CD14-positive monocyte (primary cell): ENCODE data around the gene LCLAT1. TPM values are rescaled to one million over a fixed set of nuclear protein-coding genes. Genes with fewer than 3 reads are reported as not detected.
A peak's percentile ranks its signal among the peaks of the same experiment; 100 is the strongest.

Source experiments
- DNase-seq, 3 donors: peaks; one replicate each; pipeline ENCODE4 v3.0.0-alpha.2; 2011 to 2022
- H2AFZ ChIP-seq: 2 replicates; pipeline ENCODE4 v1.6.0; 2012; ENCODE audit warnings: mild to moderate bottlenecking, low read depth, low read length, inconsistent platforms; ENCODE audit not compliant: insufficient read depth, poor library complexity, severe bottlenecking
- H3K27ac ChIP-seq, 2 donors: 1 replicate in 1 of 2; 2 replicates in 1 of 2; pipeline ENCODE4 v1.5.1; 2012 to 2013; ENCODE audit warnings: low read length in 2 of 2, control low read depth in 1 of 2, inconsistent platforms in 1 of 2, low read depth in 1 of 2, mild to moderate bottlenecking in 1 of 2
- H3K27me3 ChIP-seq, 2 donors: one replicate each; pipeline versions ENCODE4 v1.6.0 to v1.6.1; 2011 to 2013; ENCODE audit warnings: low read length in 2 of 2; ENCODE audit not compliant: control insufficient read depth in 2 of 2, insufficient read depth in 2 of 2
- H3K36me3 ChIP-seq, 2 donors: replicated peaks in 1 of 2; 1 replicate in 1 of 2; 2 replicates in 1 of 2; pipeline versions ENCODE4 v1.5.1 to v1.6.1; 2012 to 2013; ENCODE audit warnings: low read length in 2 of 2, control low read depth in 1 of 2, inconsistent platforms in 1 of 2, mild to moderate bottlenecking in 1 of 2; ENCODE audit not compliant: insufficient read depth in 2 of 2, control insufficient read depth in 1 of 2
- H3K4me1 ChIP-seq, 2 donors: 1 replicate in 1 of 2; 2 replicates in 1 of 2; pipeline versions ENCODE4 v1.5.1 to v1.6.1; 2012 to 2013; ENCODE audit warnings: low read length in 2 of 2, control low read depth in 1 of 2, inconsistent platforms in 1 of 2, mild to moderate bottlenecking in 1 of 2, moderate library complexity in 1 of 2; ENCODE audit not compliant: insufficient read depth in 2 of 2, control insufficient read depth in 1 of 2
- H3K4me2 ChIP-seq: replicated peaks from 2 replicates; pipeline ENCODE3; 2012; ENCODE audit warnings: low read length, moderate library complexity, mild to moderate bottlenecking; ENCODE audit not compliant: poor library complexity, severe bottlenecking; ENCODE audit errors: extremely low read depth
- H3K4me3 ChIP-seq, 3 experiments: fragments of 200-600 bp in 1 of 3; sonication (generic) in 1 of 3; replicated peaks in 1 of 3; 1 replicate in 2 of 3; 2 replicates in 1 of 3; pipeline ENCODE4 v1.5.1; 2011 to 2013; ENCODE audit warnings: low read length in 3 of 3, mild to moderate bottlenecking in 3 of 3, control low read depth in 2 of 3, low read depth in 2 of 3, inconsistent platforms in 1 of 3, moderate library complexity in 1 of 3
- H3K79me2 ChIP-seq: 2 replicates; pipeline ENCODE4 v1.6.0; 2012; ENCODE audit warnings: mild to moderate bottlenecking, control low read depth, inconsistent platforms, low read length, moderate library complexity; ENCODE audit not compliant: insufficient read depth
- H3K9ac ChIP-seq: 2 replicates; pipeline ENCODE4 v1.6.0; 2017; ENCODE audit warnings: low read length, mild to moderate bottlenecking; ENCODE audit not compliant: insufficient read depth, poor library complexity, severe bottlenecking
- H3K9me3 ChIP-seq, 2 donors: replicated peaks in 1 of 2; 1 replicate in 1 of 2; 2 replicates in 1 of 2; pipeline versions ENCODE4 v1.5.1 to v1.6.1; 2012 to 2013; ENCODE audit warnings: low read length in 2 of 2, control low read depth in 1 of 2; ENCODE audit not compliant: control insufficient read depth in 1 of 2, insufficient read depth in 1 of 2
- H4K20me1 ChIP-seq: 2 replicates; pipeline ENCODE4 v1.6.0; 2012; ENCODE audit warnings: mild to moderate bottlenecking, low read length, control low read depth, moderate library complexity; ENCODE audit not compliant: insufficient read depth
- H3K27ac Mint-ChIP-seq, 7 donors: one replicate each; pipeline ENCODE4 v1.8.0; 2020; ENCODE audit warnings: mild to moderate bottlenecking in 7 of 7, mixed read lengths in 7 of 7, moderate library complexity in 6 of 7, inconsistent platforms in 2 of 7
- H3K27me3 Mint-ChIP-seq, 3 donors: one replicate each; pipeline ENCODE4 v1.8.0; 2021 to 2022; ENCODE audit warnings: low read depth in 3 of 3, mild to moderate bottlenecking in 3 of 3, mixed read lengths in 3 of 3, moderate library complexity in 3 of 3, inconsistent platforms in 1 of 3
- H3K36me3 Mint-ChIP-seq, 2 donors: one replicate each; pipeline ENCODE4 v1.8.0; 2020; ENCODE audit warnings: mixed read lengths in 2 of 2, inconsistent platforms in 1 of 2, mild to moderate bottlenecking in 1 of 2
- H3K4me1 Mint-ChIP-seq: one replicate; pipeline ENCODE4 v1.8.0; 2020; ENCODE audit warnings: mild to moderate bottlenecking, mixed read lengths
- H3K4me3 Mint-ChIP-seq, 2 donors: one replicate each; pipeline ENCODE4 v1.8.0; 2020; ENCODE audit warnings: mild to moderate bottlenecking in 2 of 2, mixed read lengths in 2 of 2, moderate library complexity in 1 of 2
- H3K9me3 Mint-ChIP-seq, 7 donors: one replicate each; pipeline ENCODE4 v1.8.0; 2020 to 2022; ENCODE audit warnings: mixed read lengths in 7 of 7, mild to moderate bottlenecking in 6 of 7, moderate library complexity in 6 of 7, inconsistent platforms in 2 of 7
- CTCF ChIP-seq: fragments of 200-600 bp; IDR thresholded peaks from one replicate; pipeline ENCODE4 v1.8.0; 2022; ENCODE audit warnings: antibody characterized with exemption, mild to moderate bottlenecking
- WGBS: methylation state at CpG from one replicate; pipeline ENCODE4 v1.1.5; 2013; ENCODE audit warnings: missing lambda C conversion rate; ENCODE audit not compliant: insufficient coverage; 5-methylcytosine and 5-hydroxymethylcytosine counted together
- intact Hi-C, 2 donors: fragments of 100-400 bp; cut with micrococcal nuclease; formaldehyde crosslinking; loops; one replicate each; pipeline versions ENCODE4 v1.15.0 to v1.15.1; 2023
- polyA plus RNA-seq, 3 donors: library from polyadenylated mRNA; depleted of rRNA in 1 of 3; unstranded in 2 of 3; stranded (reverse) in 1 of 3; fragments of 300-500 nt in 2 of 3; fragments of >200 nt in 1 of 3; fragmentation: Illumina TruSeq in 2 of 3; gene quantifications; 1 replicate in 2 of 3; 2 replicates in 1 of 3; pipeline ENCODE4 v1.2.3, GENCODE V29; 2012 to 2021

Gene LCLAT1
- polyA plus RNA-seq, 3 donors = 1.2 to 5.7 (median 1.3) TPM

GRCh38 chr2:30482011-30482410 lies 35.0 kb downstream of the LCLAT1 start:
- Mint-ChIP-seq H3K27ac (no peak overlapping the region), H3K4me3 (no peak overlapping the region), H3K36me3 (peaks cover 0 to 4% of the 10 kb centered on the region in 2 donors), H3K27me3 (no peaks in the 10 kb centered on the region), H3K9me3 (peaks cover 0 to 2% (median 0%) of the 10 kb centered on the region in 7 donors), H3K4me1 (peaks cover 16% of the 10 kb centered on the region)
- DNase-seq = no peak
- Histone ChIP-seq H2AFZ (no peak overlapping the region), H3K4me1 (peaks cover 10 to 19% of the 10 kb centered on the region in 2 donors), H3K9ac (no peak overlapping the region), H3K4me3 (no peak overlapping the region), H3K27ac (peak overlapping the region in 1 of 2 donors; percentile 24), H4K20me1 (no peaks in the 10 kb centered on the region), H3K79me2 (no peaks in the 10 kb centered on the region), H3K27me3 (no peaks in the 10 kb centered on the region), H3K36me3 (no peaks in the 10 kb centered on the region), H3K9me3 (no peaks in the 10 kb centered on the region), H3K4me2 (no peak overlapping the region)
- TF ChIP-seq CTCF = no peak
- intact Hi-C loops = no loop called here

GRCh38 chr2:30484145-30484544 lies 37.1 kb downstream of the LCLAT1 start:
- TF ChIP-seq CTCF = no peak
- no peak overlapping the region for H3K4me3 Mint-ChIP-seq
- Histone ChIP-seq H3K79me2 (no peaks in the 10 kb centered on the region), H3K36me3 (no peaks in the 10 kb centered on the region), H3K4me1 (peaks cover 10 to 19% of the 10 kb centered on the region in 2 donors), H3K9me3 (no peaks in the 10 kb centered on the region), H3K4me3 (no peak overlapping the region), H3K9ac (no peak overlapping the region), H3K27me3 (no peaks in the 10 kb centered on the region), H3K4me2 (no peak overlapping the region), H3K27ac (no peak overlapping the region), H2AFZ (no peak overlapping the region), H4K20me1 (no peaks in the 10 kb centered on the region)
- WGBS = no CpG with 5 or more reads among the region's 3 CpGs
- intact Hi-C loops = no loop called here
- H3K4me1 Mint-ChIP-seq = peaks cover 16% of the 10 kb centered on the region
- no peak for DNase-seq
- no peaks in the 10 kb centered on the region for H3K9me3 Mint-ChIP-seq
- peaks cover 0 to 3% of the 10 kb centered on the region in 2 donors for H3K36me3 Mint-ChIP-seq
- no peak overlapping the region for H3K27ac Mint-ChIP-seq
- H3K27me3 Mint-ChIP-seq = no peaks in the 10 kb centered on the region
